OCI-LY7 (cell line): ENCODE data around the gene BAHD1. TPM values are rescaled to one million over a fixed set of nuclear protein-coding genes. Genes with fewer than 3 reads are reported as not detected.

Source experiments
- BruUV-seq: library from RNA; stranded (reverse); fragments of 400-500 nt; replicated peaks from 2 replicates; lab custom pipeline; 2021; lab: Mats Ljungman, UMichigan
- CTCF ChIA-PET: fragments of 300-600 bp; sonication (Branson Sonifier 250); formaldehyde crosslinking; loops from one replicate; lab custom pipeline; 2022; ENCODE audit warnings: antibody characterized with exemption; ENCODE audit not compliant: unreplicated experiment; lab: Charles Lee
- POLR2A ChIA-PET: fragments of 300-600 bp; sonication (Branson Sonifier 250); formaldehyde crosslinking; loops from one replicate; lab custom pipeline; 2022; ENCODE audit warnings: antibody characterized with exemption; lab: Charles Lee
- DNase-seq: peaks from one replicate; pipeline ENCODE4 v3.0.0-alpha.2; 2015; ENCODE audit warnings: low spot score
- H2AFZ ChIP-seq: fragments of 200-600 bp; sonication (generic), shearing (Covaris generic); 2 replicates; pipeline ENCODE4 v1.6.1; 2014; ENCODE audit warnings: mild to moderate bottlenecking, antibody characterized with exemption, low read length, moderate library complexity
- H3K27ac ChIP-seq: fragments of 200-600 bp; sonication (generic); 2 replicates; pipeline ENCODE4 v1.5.1; 2014; ENCODE audit warnings: mixed run types, low read depth, mild to moderate bottlenecking, moderate library complexity, low read length, inconsistent platforms; ENCODE audit not compliant: poor library complexity, severe bottlenecking
- H3K36me3 ChIP-seq: fragments of 200-600 bp; sonication (generic); 2 replicates; pipeline ENCODE4 v1.6.1; 2014; ENCODE audit warnings: mild to moderate bottlenecking, antibody characterized with exemption, low read length, moderate library complexity, mixed read lengths; ENCODE audit not compliant: insufficient read depth
- H3K4me1 ChIP-seq: fragments of 200-600 bp; sonication (generic); 2 replicates; pipeline ENCODE4 v1.5.1; 2014; ENCODE audit warnings: mild to moderate bottlenecking, low read length; ENCODE audit not compliant: insufficient read depth, poor library complexity, severe bottlenecking
- H3K4me2 ChIP-seq: fragments of 200-600 bp; sonication (generic); 2 replicates; pipeline ENCODE4 v1.6.1; 2014; ENCODE audit warnings: mild to moderate bottlenecking, low read length
- H3K4me3 ChIP-seq: fragments of 200-600 bp; sonication (generic); 2 replicates; pipeline ENCODE4 v1.5.1; 2014; ENCODE audit warnings: mild to moderate bottlenecking, low read depth, low read length; ENCODE audit not compliant: poor library complexity, severe bottlenecking
- H3K79me2 ChIP-seq: fragments of 200-600 bp; sonication (generic); 2 replicates; pipeline ENCODE4 v1.6.1; 2016; ENCODE audit warnings: low read depth, mild to moderate bottlenecking, low read length, moderate library complexity, mixed read lengths; ENCODE audit not compliant: insufficient read depth
- H3K9me2 ChIP-seq: fragments of 200-600 bp; sonication (generic); 2 replicates; pipeline ENCODE4 v1.6.1; 2016; ENCODE audit warnings: mild to moderate bottlenecking, low read length, mixed read lengths; ENCODE audit not compliant: insufficient read depth
- H3K9me3 ChIP-seq: fragments of 200-600 bp; sonication (generic); 2 replicates; pipeline ENCODE4 v1.6.1; 2014; ENCODE audit warnings: mild to moderate bottlenecking, mixed run types, low read length, mixed read lengths
- H4K20me1 ChIP-seq: fragments of 200-600 bp; sonication (generic); 2 replicates; pipeline ENCODE4 v1.6.1; 2014; ENCODE audit warnings: mild to moderate bottlenecking, antibody characterized with exemption, low read length, moderate library complexity, mixed read lengths; ENCODE audit not compliant: insufficient read depth
- CTCF ChIP-seq: fragments of 200-600 bp; sonication (generic); conservative IDR thresholded peaks from 2 replicates; pipeline ENCODE4 v1.5.1; 2014; ENCODE audit warnings: mild to moderate bottlenecking, antibody characterized with exemption, low read length, moderate library complexity, mixed read lengths
- EZH2phosphoT487 ChIP-seq: fragments of 200-600 bp; sonication (generic); IDR thresholded peaks from 2 replicates; pipeline ENCODE4 v1.6.1; 2018; ENCODE audit warnings: low read depth, borderline replicate concordance, mild to moderate bottlenecking, mixed run types, antibody characterized with exemption, low read length, moderate library complexity, mixed read lengths
- intact Hi-C: fragments of 100-400 bp; cut with micrococcal nuclease; formaldehyde crosslinking; loops from one replicate; pipeline ENCODE4 v1.10.0; 2022; ENCODE audit not compliant: unreplicated experiment
- total RNA-seq, 2 experiments: library from RNA; depleted of rRNA in 1 of 2; stranded (reverse); fragments of >200 nt in 1 of 2; shearing (Covaris generic) in 1 of 2; gene quantifications; 2 replicates each; pipeline ENCODE4 v1.2.3, GENCODE V29; 2014 to 2022

The BAHD1 gene
- total RNA-seq, 2 experiments from 2014 or later: 15.0 to 22.3 TPM

DNA sequence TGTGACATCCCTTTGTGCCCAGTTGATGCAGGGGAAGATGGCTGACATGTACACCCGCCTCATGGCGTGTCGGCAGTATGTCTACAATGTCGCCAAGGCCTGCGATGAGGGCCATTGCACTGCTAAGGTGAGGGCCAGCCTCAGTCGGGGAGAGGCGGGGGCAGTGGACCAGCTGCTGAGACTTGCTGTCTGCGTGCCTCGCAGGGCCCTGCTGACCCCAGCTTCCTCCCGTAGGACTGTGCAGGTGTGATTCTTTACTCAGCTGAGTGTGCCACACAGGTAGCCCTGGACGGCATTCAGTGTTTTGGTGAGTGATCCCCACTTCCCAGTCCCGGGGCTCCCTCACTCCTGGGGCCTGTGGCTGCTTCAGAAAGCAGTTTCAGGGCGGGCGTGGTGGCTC is 24.7 kb upstream of the BAHD1 start:
- no peak overlapping the region for H3K27ac ChIP-seq
- ChIA-PET CTCF (no interaction called here), POLR2A (no interaction called here)
- no peak overlapping the region for H3K4me3 ChIP-seq
- TF ChIP-seq CTCF (no peak), EZH2phosphoT487 (no peak)
- H3K9me2 ChIP-seq: no peaks in the 10 kb centered on the region
- no peak overlapping the region for H2AFZ ChIP-seq
- intact Hi-C loops: no loop called here
- DNase-seq: no peak
- no peaks in the 10 kb centered on the region for H3K4me1 ChIP-seq
- no TSS peak for BruUV-seq
- H3K36me3 ChIP-seq: peaks cover 21% of the 10 kb centered on the region; the same call in 1 of the 2 replicates
- H4K20me1 ChIP-seq: no peaks in the 10 kb centered on the region
- no peaks in the 10 kb centered on the region for H3K9me3 ChIP-seq
- H3K79me2 ChIP-seq: no peaks in the 10 kb centered on the region
- H3K4me2 ChIP-seq: no peak overlapping the region

GRCh38 chr15:40418126-40418525 is 22.6 kb upstream of the BAHD1 start:
- intact Hi-C loops: no loop called here
- no peaks in the 10 kb centered on the region for H3K9me3 ChIP-seq
- no TSS peak for BruUV-seq
- CTCF ChIA-PET: no interaction called here
- H3K79me2 ChIP-seq: no peaks in the 10 kb centered on the region
- POLR2A ChIA-PET: interaction anchor here (0.7 kb wide), 1 partner anchor 82 kb away, joined by 3 read pairs; no protein-coding TSS in a partner anchor
- H3K4me3 ChIP-seq: no peak overlapping the region
- DNase-seq: no peak
- no peaks in the 10 kb centered on the region for H4K20me1 ChIP-seq
- no peaks in the 10 kb centered on the region for H3K9me2 ChIP-seq
- peaks cover 12% of the 10 kb centered on the region; the same call in 1 of the 2 replicates for H3K36me3 ChIP-seq
- no peak overlapping the region for H3K4me2 ChIP-seq
- TF ChIP-seq EZH2phosphoT487 (no peak), CTCF (no peak)
- no peak overlapping the region for H2AFZ ChIP-seq
- no peak overlapping the region for H3K27ac ChIP-seq
- H3K4me1 ChIP-seq: no peaks in the 10 kb centered on the region

DNA sequence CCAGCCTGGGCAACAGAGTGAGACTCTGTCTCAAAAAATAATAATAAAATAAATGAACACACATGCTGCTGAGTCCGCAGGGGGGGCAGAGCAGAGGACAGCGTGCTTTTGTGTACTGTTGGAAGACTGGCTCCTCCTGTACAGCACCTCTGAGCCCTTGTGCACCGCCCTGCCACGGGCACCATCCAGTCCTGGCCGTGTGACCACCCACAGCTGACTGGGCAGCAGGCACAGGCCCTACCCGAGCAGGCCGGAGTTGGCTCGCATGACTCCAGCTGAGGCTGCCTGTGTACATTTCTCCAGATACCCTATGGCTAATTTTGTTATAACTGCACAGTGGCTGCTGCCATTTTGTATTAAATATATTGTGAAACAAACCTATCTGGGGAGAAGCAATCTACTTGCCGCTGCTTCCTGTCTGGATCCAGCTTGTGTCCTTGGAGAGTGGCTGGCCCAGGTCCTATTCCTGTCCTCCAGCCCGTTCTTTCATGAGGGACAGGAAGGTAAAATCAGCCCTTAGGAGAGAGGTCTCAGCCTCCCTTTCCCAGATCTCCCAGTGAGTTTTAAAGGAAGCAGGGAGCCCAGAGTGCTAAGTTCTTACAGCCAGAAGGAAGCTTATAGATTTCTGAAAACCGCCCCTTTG is 20.6 kb upstream of the BAHD1 start:
- Histone ChIP-seq H2AFZ (no peak overlapping the region), H3K9me3 (no peaks in the 10 kb centered on the region), H3K9me2 (no peaks in the 10 kb centered on the region), H3K4me1 (no peaks in the 10 kb centered on the region), H3K4me3 (no peak overlapping the region), H3K36me3 (peaks cover 8% of the 10 kb centered on the region; the same call in 1 of the 2 replicates), H3K27ac (no peak overlapping the region), H3K4me2 (no peak overlapping the region), H3K79me2 (no peaks in the 10 kb centered on the region), H4K20me1 (no peaks in the 10 kb centered on the region)
- TF ChIP-seq CTCF (no peak), EZH2phosphoT487 (no peak)
- no TSS peak for BruUV-seq
- intact Hi-C loops: no loop called here
- CTCF ChIA-PET: no interaction called here
- POLR2A ChIA-PET: interaction anchor here (0.5 kb wide), 1 partner anchor 21 kb away, joined by 3 read pairs; no protein-coding TSS in a partner anchor
- no peak for DNase-seq
